Activated CD8-positive, alpha-beta memory T cell treated with anti-CD3 and anti-CD28 coated beads, Interleukin-2, amount 50 U/mL, for 24 hours (primary cell): ENCODE measurements around the gene DLG2.
"Not testable (repeated sequence)": the region's sequence is repeated elsewhere in the genome, so short reads cannot be mapped to it uniquely, and the experiment has no call there.

Source experiments
- DNase-seq: peaks from one replicate; pipeline ENCODE4 v3.0.0-alpha.2; 2020; ENCODE audit errors: extremely low read depth

Gene DLG2

DNA sequence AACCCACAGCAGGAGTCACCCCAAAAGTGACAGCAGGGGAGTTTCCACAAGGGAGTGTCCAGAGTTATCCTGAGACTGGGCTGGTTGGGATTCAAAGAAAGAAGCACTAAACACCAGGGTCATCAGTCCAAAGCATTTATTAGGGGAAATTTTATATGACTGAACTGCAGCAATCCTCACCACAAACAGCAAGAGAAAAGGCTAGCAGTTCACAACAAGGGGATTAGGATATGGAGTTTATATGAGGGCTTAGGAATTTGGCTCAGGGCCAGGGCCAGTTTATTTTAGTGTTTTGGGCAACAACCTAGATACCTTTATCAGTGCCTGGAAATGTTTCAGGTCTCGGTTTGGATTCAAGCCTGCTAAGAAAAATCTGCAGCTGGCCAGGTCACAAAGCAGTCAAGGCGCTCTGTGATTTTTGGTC is 16.1 kb upstream of the DLG2 start:
- no peak for DNase-seq

DNA sequence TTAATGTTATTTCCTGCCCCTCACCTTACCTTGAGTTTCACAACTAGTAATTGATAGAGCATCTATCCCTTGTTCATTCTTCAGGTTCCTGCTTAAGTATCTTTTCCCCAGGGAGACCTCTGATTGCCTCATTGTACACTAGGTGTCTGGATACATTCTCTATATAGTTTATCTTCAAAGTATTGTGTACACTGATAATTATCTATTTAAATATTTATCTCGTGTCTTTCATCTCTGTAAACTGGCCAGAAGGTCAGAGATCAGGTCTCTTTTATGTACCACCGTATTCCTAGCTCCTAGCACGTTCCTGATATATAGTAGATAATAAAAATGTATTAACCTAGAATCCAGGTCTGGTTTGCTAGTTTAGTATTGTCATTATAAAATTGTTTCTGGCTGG is 7.6 kb upstream of the DLG2 start:
- no peak for DNase-seq

DNA sequence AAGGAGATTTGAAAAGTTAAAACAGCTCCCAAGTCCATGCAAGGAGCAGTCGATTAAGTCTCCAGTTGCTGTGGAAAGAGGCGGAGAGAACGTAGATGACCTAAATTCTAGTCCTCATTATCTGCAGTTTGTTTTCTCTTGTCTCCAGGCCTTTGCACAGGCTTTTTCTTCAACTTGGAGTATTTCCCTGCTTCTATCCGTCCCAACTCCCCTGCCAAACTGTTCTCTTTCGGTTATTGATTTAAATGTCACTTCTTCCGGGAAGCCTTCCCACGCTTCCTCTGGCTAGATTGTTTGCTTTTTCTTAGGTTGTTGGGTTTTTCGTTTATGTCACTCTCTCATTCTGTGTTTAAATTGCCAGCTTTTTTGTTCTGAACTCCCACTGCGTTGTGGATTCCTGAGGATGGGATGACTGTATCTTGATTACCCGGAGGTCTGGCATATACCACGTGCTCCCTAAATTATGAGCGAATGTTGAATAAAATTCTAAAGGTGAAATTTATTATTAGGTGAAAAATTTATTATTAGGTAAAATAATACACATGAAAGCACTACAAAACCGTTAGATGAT is 1.7 kb upstream of the DLG2 start:
- no peak for DNase-seq

DNA sequence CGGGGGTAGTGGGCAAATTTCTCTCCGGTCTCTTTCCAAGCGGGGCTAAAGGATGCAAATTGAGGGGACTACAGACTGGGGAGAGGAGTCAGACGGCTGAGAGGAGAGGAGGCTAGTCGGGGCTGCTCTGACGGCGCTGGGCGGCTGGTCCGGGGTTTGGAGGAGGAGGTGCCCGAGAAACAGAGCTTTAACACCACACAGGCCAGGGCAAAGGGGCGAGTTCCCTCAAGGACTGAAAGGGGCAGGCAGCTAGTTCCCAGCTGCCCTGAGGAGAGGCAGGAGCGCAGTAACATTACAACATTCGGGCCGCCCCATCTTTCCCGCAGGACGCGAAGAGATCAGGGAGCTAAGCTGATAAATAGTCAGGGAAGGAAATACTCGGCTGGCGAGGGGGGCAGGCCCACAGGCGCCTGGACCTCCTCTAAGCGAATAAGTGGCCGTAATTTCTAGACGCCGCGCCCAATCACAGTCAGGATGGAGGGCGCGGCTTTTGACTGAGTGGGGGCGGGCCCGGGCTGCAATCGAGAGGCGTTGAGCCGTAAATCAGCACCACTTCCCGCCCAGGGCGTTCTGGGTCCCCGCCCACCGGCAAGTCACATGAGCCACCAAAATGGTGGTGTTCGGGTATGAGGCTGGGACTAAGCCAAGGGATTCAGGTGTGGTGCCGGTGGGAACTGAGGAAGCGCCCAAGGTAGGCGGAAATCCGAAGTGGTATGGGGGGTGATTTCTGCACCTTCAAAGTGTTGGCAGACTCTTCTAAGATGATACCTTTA is 1.0 kb upstream of the DLG2 start, which contains the start of gene TMEM126B:
TSS of gene TMEM126B (plus strand) at position 596 of the 773 bp plus-strand sequence. CDS start at position 611, 15 bp downstream.
- peak; percentile 91 for DNase-seq

DNA sequence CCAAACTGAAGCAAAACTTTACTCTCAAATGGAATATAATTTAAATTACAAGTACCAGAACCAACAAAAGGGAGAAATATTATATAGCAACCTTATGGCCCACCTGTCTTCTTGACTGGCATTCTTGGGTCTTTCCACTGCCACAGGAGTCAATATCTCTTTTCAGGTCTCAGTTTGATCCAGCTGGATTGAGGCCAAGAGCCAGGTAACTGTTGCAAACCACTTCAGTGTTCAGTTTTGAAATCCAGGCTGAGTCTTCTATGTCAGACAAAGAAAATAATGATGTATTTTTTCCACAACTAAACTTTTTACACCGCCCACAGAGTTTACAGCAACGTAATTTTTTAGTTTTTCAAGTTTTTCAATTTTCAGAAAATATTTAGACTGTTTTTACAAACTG is 648 bp downstream of the DLG2 start:
- no peak for DNase-seq

DNA sequence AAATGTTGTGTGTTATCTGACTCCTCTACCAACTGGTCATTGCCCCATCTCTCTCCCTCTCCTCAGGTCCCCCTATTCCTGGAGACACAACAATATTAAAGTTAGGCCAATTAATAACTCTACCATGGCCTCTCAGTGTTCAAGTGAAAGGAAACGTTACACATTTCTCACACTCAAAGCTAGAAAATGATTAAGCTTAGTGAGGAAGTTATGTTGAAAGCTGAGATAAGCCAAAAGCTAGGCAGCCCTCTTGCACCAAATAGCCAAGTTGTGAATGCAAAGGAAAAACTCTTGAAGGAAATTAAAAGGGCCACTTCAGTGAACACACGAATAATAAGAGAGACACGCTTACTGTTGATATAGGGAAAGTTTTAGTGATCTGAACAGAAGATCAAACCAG is 6.9 kb downstream of the DLG2 start:
- DNase-seq = no peak

DNA sequence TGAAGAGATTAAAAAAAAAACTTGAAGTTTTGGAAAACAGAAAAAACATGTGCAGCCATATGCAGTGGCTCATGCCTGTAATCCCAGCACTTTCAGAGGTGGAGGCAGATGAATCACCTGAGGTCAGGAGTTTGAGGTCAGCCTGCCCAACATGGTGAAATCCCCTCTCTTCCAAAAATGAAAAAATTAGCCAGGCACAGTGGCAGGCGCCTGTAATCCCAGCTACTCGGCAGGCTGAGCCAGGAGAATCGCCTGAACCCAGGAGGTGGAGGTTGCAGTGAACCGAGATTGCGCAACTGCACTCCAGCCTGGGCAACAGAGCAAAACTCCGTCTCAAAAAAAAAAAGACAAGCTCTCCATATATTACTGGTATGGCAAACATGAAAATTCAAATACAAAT is 7.6 kb downstream of the DLG2 start:
- no peak for DNase-seq

DNA sequence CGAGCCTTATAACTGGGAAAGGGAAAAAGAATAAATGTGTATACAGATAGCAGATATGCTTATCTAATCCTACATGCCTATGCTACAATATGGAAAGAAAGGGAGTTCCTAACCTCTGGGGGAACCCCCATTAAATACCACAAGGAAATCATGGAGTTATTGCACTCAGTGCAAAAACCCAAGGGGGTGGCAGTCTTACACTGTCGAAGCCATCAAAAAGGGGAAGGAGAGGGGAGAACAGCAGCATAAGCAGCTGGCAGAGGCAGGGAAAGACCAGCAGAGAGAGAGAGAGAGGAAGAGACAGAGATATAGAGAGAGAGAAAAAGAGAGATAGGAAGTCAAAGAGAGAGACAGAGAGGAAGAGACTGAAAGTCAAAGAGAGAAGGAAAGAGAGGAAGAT is 15.5 kb downstream of the DLG2 start:
- not testable (repeated sequence) for DNase-seq

DNA sequence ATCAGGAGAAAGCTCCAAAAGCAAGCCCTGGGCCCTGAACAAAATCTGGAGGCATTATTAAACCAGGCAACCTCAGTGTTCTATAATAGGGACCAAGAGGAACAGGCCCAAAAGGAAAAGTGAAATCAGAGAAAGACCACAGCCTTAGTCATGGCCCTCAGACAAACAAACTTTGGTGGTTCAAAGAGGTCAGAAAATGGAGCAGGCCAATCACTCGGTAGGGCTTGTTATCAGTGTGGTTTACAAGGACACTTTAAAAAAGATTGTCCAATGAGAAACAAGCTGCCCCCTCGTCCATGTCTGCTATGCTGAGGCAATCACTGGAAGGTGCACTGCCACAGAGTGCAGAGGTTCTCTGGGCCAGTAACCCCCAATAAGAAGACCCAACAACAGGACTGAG is 17.9 kb downstream of the DLG2 start:
- DNase-seq = not testable (repeated sequence)

DNA sequence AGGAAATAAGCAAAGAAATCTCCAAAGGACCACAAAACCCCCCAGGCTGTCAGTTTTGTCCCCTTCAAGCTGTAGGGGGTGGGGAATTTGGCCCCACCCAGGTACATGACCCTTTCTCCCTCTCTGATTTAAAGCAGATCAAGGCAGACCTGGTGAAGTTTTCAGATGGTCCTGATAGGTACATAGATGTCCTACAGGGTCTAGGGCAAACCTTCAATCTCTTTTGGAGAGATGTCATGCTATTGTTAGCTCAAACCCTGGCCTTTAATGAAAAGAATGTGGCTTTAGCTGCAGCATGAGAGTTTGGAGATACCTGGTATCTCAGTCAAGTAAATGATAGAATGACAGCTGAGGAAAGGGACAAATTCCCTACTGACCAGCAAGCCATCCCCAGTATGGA is 18.5 kb downstream of the DLG2 start:
- DNase-seq = not testable (repeated sequence)

DNA sequence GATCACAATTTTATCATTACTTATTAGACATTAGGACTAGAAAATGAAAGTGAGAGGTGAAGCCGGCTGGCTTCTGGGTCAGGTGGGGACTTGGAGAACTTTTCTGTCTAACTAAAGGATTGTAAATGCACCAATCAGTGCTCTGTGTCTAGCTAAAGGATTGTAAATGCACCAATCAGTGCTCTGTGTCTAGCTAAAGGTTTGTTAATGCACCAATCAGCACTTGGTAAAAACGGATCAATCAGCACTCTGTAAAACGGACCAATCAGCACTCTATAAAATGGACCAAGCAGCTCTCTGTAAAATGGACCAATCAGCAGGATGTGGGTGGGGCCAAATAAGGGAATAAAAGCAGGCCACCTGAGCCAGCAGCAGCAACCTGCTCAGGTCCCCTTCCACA is 20.9 kb downstream of the DLG2 start:
- DNase-seq = not testable (repeated sequence)

DNA sequence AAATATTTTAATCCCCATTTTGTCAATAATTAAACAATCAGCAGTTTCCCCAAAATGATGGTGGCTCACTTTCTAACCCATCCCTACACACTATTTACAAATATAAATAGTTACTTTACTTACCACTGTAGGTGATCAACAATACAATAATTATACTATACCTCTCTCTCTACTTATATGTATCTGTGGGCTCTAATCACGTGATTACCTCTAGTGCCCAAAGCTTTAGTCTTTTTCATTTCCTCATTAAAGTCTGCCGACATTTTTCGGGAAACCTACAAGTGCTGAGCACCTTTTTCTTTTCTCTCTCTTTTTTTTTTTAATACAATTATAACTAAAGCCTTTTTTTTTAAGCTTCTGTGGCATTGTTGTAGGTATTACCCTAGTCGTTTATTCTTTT is 23.9 kb downstream of the DLG2 start:
- no peak for DNase-seq

DNA sequence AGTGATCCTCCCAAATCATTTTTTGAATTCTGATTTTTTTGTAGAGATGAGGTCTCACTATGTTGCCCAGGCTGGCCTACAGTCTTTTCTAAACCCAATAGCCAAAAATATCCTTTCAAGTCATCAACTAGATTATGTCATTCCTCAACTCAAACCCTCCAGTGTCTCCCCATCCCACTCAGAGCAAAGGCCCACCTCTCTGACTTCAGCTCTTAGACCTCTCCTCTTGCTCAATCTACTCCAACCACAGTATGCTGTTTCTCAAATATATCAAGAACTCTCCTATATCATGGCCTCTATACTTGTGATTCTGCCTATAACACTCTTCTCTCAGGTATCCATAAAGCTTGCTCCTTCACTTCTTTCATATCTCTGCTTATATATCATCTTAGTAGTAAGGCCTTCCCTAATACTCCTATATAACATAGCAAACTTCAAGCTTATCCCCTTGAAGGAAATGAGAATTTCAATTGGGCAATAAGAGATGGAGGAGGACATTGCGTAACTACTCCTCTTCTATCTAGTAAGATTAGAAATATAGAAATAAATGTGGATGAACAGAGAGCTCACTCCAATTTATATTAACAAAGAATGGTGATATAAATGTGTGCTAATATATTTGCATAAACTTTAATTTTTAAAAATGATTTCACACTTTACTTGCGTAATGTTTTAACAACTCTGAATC is 24.5 kb downstream of the DLG2 start:
- DNase-seq = no peak

DNA sequence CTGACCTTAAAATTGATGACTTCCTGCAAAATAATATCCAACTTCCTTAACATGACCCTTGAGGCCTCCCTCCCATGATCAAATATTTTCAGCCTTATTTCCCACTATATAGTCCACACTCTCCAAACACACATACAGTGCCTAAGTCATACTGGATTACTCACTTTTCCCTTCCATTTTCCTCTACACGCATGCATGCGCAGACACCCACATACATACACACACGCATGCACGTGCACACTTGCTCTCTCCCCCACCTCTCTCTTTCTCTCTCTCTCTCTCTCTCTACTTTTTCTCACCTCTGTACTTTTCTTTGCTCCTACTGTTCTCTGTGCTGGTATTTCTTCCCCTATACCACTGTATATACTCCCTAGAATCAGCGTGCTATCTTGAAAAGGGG is 28.1 kb downstream of the DLG2 start:
- DNase-seq = no peak

DNA sequence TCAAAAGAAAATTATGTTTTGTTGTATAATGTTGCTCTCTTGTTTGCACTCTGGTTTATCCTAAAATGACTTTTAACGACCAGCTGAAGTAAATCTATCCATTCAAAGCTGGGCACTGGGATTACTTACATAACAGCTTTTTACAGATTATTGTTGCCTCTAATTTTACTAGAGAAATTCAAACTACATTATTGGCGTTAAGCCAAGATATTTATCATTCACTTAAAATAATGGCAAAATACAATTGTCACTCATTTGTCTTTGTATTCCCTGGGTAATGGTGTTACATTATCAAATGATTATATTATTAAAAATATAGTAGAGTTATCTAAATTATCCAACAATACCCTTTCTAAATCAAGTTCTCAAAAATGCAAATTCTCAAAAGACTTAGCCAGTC is 30.3 kb downstream of the DLG2 start:
- no peak for DNase-seq

DNA sequence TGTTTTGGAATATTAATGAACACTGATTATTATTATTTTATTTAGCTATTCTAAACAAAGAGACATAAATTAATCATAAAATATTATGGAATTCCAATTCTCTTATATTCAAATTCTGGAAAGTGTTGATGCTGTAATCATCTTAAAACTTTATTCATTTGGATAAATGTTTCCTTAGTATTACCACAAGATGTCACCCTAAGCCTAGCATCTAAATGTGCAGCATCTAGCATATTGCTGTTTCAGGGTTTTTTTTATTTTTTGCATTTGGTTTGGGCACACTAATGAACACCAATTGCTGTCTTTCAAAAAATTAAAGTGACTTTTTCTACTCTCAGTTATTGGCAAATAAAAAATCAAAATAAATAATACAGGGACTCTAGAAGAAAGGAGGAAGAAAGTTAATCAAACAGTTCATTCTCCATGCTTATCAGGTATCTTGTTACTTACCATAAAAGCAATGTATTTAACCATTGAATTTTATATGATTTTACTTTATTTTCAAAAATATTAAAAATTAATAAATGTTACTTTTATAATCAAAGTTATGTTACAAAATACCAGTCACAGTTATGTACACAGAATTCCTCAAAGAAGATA is 31.8 kb downstream of the DLG2 start:
- no peak for DNase-seq

DNA sequence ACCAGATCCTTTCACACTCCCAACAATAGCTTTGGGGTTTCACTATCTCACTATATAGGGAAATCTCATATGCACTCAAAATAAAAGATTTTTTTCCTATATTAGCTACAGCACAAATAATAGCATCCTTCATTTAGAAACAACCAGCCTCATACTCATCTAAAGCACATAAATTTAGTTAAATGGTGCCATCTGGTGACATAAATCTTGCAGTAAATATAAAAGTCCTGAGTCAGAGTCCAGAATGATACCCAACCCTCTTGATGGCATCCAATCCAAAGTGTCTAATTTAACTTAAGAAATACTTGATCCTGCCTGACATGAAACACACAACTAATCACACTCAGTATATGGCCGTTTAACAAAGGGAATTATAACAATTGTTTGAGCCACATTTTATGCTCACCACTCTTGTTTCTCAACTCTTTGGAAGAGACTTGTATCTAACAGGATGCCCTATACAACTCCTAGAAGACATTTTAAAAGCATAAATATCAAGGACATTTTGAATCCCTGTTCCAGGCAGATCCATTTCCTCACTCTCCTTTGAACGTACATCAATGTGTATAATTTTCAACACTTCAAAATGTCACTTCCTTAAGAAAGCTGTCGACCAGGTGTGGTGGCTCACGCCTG is 36.2 kb downstream of the DLG2 start:
- DNase-seq = no peak

DNA sequence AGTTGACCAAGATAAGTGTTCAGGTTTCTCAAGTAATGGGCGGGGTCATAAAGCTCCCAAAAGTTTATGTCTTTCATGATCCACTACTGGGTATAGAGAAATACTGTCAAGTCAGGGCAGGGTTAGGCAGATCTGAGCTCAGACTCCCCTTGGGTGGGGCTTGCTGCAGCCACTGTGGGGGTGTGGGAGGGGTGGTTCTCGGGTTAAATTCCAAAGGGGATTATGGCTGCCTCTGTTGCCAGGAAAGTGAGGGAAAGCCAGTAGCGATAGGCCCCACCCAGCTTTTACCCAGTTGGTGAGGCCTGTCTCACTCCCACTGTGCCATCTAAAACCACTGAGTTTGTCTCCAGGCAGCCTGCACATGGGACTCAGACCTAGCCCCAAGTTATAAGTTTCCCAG is 37.8 kb downstream of the DLG2 start:
- DNase-seq = no peak

DNA sequence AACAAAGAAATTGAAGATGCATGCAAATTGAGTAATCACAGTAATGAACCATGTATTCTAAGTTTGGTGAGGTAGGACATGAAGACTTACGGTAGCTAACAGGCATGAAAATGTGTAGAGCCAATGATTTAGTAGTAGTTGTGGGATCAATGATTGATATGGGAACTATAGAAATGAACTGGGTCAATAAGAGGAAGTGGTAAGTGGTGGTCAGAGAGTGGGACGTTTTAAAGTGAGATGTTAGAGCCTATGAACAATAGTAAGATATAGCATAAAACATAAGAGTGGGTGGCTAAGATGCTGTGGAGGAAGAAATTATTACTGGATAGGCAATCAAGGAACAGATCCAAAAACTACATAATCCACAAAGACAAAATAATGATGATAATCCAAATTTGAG is 45.0 kb downstream of the DLG2 start:
- DNase-seq = no peak

DNA sequence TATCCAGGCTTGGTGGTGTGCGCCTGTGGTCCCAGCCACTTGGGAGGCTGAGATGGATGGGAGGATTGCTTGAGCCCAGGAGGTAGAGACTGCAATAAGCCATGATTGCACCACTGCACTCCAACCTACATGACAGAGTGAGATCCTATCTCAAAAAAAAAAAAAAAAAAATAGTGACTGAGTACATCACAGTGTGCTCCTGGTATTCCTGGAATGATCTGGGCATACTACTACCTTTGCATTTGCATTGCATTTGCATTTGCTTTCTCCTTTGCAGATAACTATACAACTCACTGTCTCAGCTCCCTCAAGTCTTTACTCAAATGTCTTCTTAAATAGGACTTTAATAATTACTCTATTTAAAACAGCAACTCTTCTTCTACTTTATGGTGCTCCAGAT is 51.8 kb downstream of the DLG2 start:
- no peak for DNase-seq

DNA sequence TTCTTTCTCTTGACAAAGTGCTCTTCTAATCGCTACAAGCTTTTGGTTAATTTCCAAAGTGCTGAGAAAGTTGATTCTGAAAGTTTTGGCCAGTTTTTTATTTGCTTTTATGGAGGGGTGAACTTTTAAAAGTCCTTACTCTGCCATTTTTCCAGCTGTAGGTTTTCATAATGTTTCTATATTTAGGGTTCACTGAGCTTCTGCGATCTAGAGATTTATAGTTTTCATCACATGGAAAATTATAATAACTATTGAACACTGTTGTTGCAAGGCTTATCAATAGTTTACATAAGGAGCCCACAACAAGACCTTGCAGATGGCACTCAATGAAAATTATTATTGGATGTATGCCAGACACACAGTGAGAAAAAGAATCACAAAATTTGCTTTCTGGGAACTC is 55.1 kb downstream of the DLG2 start:
- no peak for DNase-seq

DNA sequence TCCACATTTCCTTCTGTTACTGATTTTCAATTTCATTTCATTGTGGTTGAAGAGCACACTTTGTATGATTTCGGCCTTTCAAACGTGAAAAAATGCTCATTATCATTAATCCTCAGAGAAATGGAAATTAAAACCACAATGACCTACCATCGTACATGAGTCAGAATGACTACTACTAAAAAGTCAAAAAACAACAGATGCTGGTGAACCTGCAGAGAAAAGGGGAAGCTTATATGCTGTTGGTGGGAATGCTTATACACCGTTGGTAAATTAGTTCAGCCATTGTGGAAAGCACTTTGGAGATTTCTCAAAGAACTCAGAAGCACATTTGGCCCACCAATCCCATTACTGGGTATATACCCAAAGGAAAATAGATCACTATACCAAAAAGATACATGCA is 57.6 kb downstream of the DLG2 start:
- no peak for DNase-seq
